IMR-90 (cell line): ENCODE results near the gene TBC1D12. TPM values are rescaled to one million over a fixed set of nuclear protein-coding genes. Genes with fewer than 3 reads are reported as not detected.

Experiments used
- ATAC-seq: fragments of 200-7000 bp; cut with Tn5 transposase; 2 replicates; pipeline ENCODE4 v1.9.1; 2020; ENCODE audit warnings: low read depth, mild to moderate bottlenecking, moderate library complexity
- BruUV-seq: library from RNA; stranded (reverse); fragments of 400-500 nt; replicated peaks from 2 replicates; lab custom pipeline; 2021; lab: Mats Ljungman, UMichigan
- CTCF ChIA-PET: fragments of 300-600 bp; formaldehyde crosslinking; extraction: SDS; loops from one replicate; lab custom pipeline; 2021; ENCODE audit warnings: antibody characterized with exemption; lab: Yijun Ruan, JAX
- POLR2A ChIA-PET: fragments of 300-600 bp; sonication (Branson Sonifier 250); formaldehyde crosslinking; loops from one replicate; lab custom pipeline; 2022; ENCODE audit warnings: antibody characterized with exemption; ENCODE audit not compliant: unreplicated experiment; lab: Charles Lee
- DNase-seq: peaks from one replicate; pipeline ENCODE4 v3.0.0; 2013
- H2AFZ ChIP-seq: replicated peaks from 2 replicates; pipeline ENCODE3; 2013; ENCODE audit warnings: low read length, mild to moderate bottlenecking; ENCODE audit not compliant: poor library complexity
- H2AK5ac ChIP-seq: 2 replicates; pipeline ENCODE4 v1.6.1; 2013; ENCODE audit warnings: low read depth, low read length, inconsistent platforms
- H2AK9ac ChIP-seq: replicated peaks from 2 replicates; pipeline ENCODE3; 2013; ENCODE audit warnings: mild to moderate bottlenecking, low read depth, low read length, moderate library complexity; ENCODE audit not compliant: poor library complexity
- H2BK120ac ChIP-seq: 2 replicates; pipeline ENCODE4 v1.6.1; 2013; ENCODE audit warnings: low read depth, low read length, inconsistent platforms
- H2BK15ac ChIP-seq: 3 replicates; pipeline ENCODE4 v1.6.1; 2013; ENCODE audit warnings: low read depth, low read length, inconsistent platforms
- H2BK20ac ChIP-seq: 2 replicates; pipeline ENCODE4 v1.6.1; 2013; ENCODE audit warnings: low read depth, mild to moderate bottlenecking, inconsistent platforms, low read length, moderate library complexity
- H2BK5ac ChIP-seq: 2 replicates; pipeline ENCODE4 v1.6.1; 2013; ENCODE audit warnings: mild to moderate bottlenecking, low read depth, low read length, inconsistent platforms; ENCODE audit not compliant: poor library complexity, severe bottlenecking
- H3K14ac ChIP-seq: replicated peaks from 2 replicates; pipeline ENCODE4 v1.6.1; 2013; ENCODE audit warnings: low read depth, low read length, inconsistent platforms
- H3K18ac ChIP-seq: 2 replicates; pipeline ENCODE4 v1.6.1; 2013; ENCODE audit warnings: low read depth, low read length, control low read depth
- H3K23ac ChIP-seq: 2 replicates; pipeline ENCODE4 v1.6.1; 2013; ENCODE audit warnings: low read depth, low read length, inconsistent platforms
- H3K27ac ChIP-seq: 2 replicates; pipeline ENCODE4 v1.5.1; 2013; ENCODE audit warnings: mild to moderate bottlenecking, control low read depth, low read length; ENCODE audit not compliant: insufficient read depth
- H3K27me3 ChIP-seq: 2 replicates; pipeline ENCODE4 v1.6.1; 2013; ENCODE audit warnings: low read length; ENCODE audit not compliant: control insufficient read depth, insufficient read depth
- H3K36me3 ChIP-seq: 2 replicates; pipeline ENCODE4 v1.6.1; 2013; ENCODE audit warnings: low read length, mixed read lengths; ENCODE audit not compliant: control insufficient read depth, insufficient read depth
- H3K4ac ChIP-seq: 2 replicates; pipeline ENCODE4 v1.6.1; 2013; ENCODE audit warnings: low read depth, low read length, inconsistent platforms
- H3K4me1 ChIP-seq: 2 replicates; pipeline ENCODE4 v1.6.1; 2013; ENCODE audit warnings: low read length, mixed read lengths; ENCODE audit not compliant: control insufficient read depth, insufficient read depth
- H3K4me2 ChIP-seq: 2 replicates; pipeline ENCODE4 v1.6.1; 2013; ENCODE audit warnings: low read depth, mild to moderate bottlenecking, control low read depth, low read length, moderate library complexity
- H3K4me3 ChIP-seq: 2 replicates; pipeline ENCODE4 v1.5.1; 2013; ENCODE audit warnings: low read depth, mild to moderate bottlenecking, control low read depth, low read length, moderate library complexity; ENCODE audit not compliant: insufficient read depth
- H3K56ac ChIP-seq: 2 replicates; pipeline ENCODE4 v1.6.1; 2013; ENCODE audit warnings: low read length, inconsistent platforms; ENCODE audit not compliant: insufficient read depth; ENCODE audit errors: extremely low read depth
- H3K79me1 ChIP-seq, 2 experiments: 2 replicates each; pipeline ENCODE4 v1.6.1; 2013; ENCODE audit warnings: low read length in 2 of 2, inconsistent platforms in 1 of 2, low read depth in 1 of 2
- H3K9ac ChIP-seq: 2 replicates; pipeline ENCODE4 v1.6.1; 2013; ENCODE audit warnings: low read depth, low read length, control low read depth
- H3K9me1 ChIP-seq: 2 replicates; pipeline ENCODE4 v1.6.1; 2013; ENCODE audit warnings: low read length, inconsistent platforms; ENCODE audit not compliant: insufficient read depth
- H3K9me3 ChIP-seq: 2 replicates; pipeline ENCODE4 v1.6.1; 2013; ENCODE audit warnings: low read length; ENCODE audit not compliant: control insufficient read depth, insufficient read depth
- H4K20me1 ChIP-seq: 2 replicates; pipeline ENCODE4 v1.6.1; 2013; ENCODE audit warnings: low read length, inconsistent platforms; ENCODE audit not compliant: insufficient read depth
- H4K5ac ChIP-seq: 2 replicates; pipeline ENCODE4 v1.6.1; 2013; ENCODE audit warnings: mild to moderate bottlenecking, low read depth, low read length, control low read depth
- H4K8ac ChIP-seq, 2 experiments: 2 replicates each; pipeline ENCODE4 v1.6.1; 2013; ENCODE audit warnings: low read depth in 2 of 2, low read length in 2 of 2, control low read depth in 1 of 2, inconsistent platforms in 1 of 2
- H4K91ac ChIP-seq: 2 replicates; pipeline ENCODE4 v1.6.1; 2013; ENCODE audit warnings: low read depth, low read length, inconsistent platforms; ENCODE audit not compliant: insufficient read depth
- CHD1 ChIP-seq: IDR thresholded peaks from 2 replicates; pipeline ENCODE4 v1.6.1; 2012; ENCODE audit warnings: low read depth, low read length, improper control_type of control experiment
- ELK1 ChIP-seq: fragments of 150-350 bp; IDR thresholded peaks from 2 replicates; pipeline ENCODE4 v1.6.1; 2016; ENCODE audit warnings: low read depth, mild to moderate bottlenecking, low read length, moderate library complexity, borderline replicate concordance
- FOS ChIP-seq: fragments of 150-350 bp; IDR thresholded peaks from 2 replicates; pipeline ENCODE4 v1.6.1; 2016; ENCODE audit warnings: low read depth, low read length
- MAFK ChIP-seq: IDR thresholded peaks from 2 replicates; pipeline ENCODE4 v1.6.1; 2012; ENCODE audit warnings: low read depth, low read length, improper control_type of control experiment
- MAZ ChIP-seq: IDR thresholded peaks from 2 replicates; pipeline ENCODE4 v1.6.1; 2012; ENCODE audit warnings: low read depth, mild to moderate bottlenecking, low read length, improper control_type of control experiment, moderate library complexity, borderline replicate concordance
- NFE2L2 ChIP-seq: fragments of 150-350 bp; IDR thresholded peaks from 2 replicates; pipeline ENCODE4 v1.6.1; 2016; ENCODE audit warnings: low read depth, mild to moderate bottlenecking, low read length
- RAD21 ChIP-seq: IDR thresholded peaks from 2 replicates; pipeline ENCODE4 v1.6.1; 2012; ENCODE audit warnings: low read length, improper control_type of control experiment
- RCOR1 ChIP-seq: IDR thresholded peaks from 2 replicates; pipeline ENCODE4 v1.6.1; 2012; ENCODE audit warnings: mild to moderate bottlenecking, low read length, improper control_type of control experiment; ENCODE audit not compliant: insufficient replicate concordance
- USF2 ChIP-seq: fragments of 150-350 bp; IDR thresholded peaks from 2 replicates; pipeline ENCODE4 v1.6.1; 2017; ENCODE audit warnings: mild to moderate bottlenecking, antibody characterized with exemption, low read length, low read depth
- WGBS, 2 experiments: methylation state at CpG; one replicate each; pipeline versions ENCODE4 v1.1.5 to v1.1.7; 2013; ENCODE audit warnings: missing lambda C conversion rate in 2 of 2; ENCODE audit not compliant: insufficient read length in 1 of 2; ENCODE audit errors: extremely low coverage in 2 of 2; 5-methylcytosine and 5-hydroxymethylcytosine counted together
- dilution Hi-C: fragments of 300-500 bp; cut with HindIII; formaldehyde crosslinking; loops from one replicate; pipeline ENCODE4 v1.14.3; 2018; ENCODE audit warnings: low sequenced_read_pairs; ENCODE audit not compliant: unreplicated experiment
- in situ Hi-C: fragments of 300-500 bp; cut with MboI; formaldehyde crosslinking; loops from 3 replicates; pipeline ENCODE4 v1.14.3; 2019; ENCODE audit warnings: low sequenced_read_pairs, inconsistent platforms, mixed read lengths
- intact Hi-C: fragments of 100-400 bp; cut with micrococcal nuclease; formaldehyde crosslinking; loops from 2 replicates; pipeline ENCODE4 v1.10.0; 2022
- polyA plus RNA-seq, 3 experiments: library from polyadenylated mRNA; depleted of rRNA; stranded (reverse); fragments of >200 nt; gene quantifications; 2 replicates each; pipeline ENCODE4 v1.2.3, GENCODE V29; 2012; ENCODE audit warnings: low replicate concordance in 1 of 3
- total RNA-seq: library from RNA; depleted of rRNA; stranded (reverse); fragments of >200 nt; gene quantifications from 2 replicates; pipeline ENCODE4 v1.2.3, GENCODE V29; 2012
- TF ChIP-seq, protein P1 (sequence below): conservative IDR thresholded peaks from 2 replicates; pipeline ENCODE4 v1.5.1; 2012; ENCODE audit warnings: mild to moderate bottlenecking, low read depth, low read length, improper control_type of control experiment

The TBC1D12 gene
- total and polyA plus RNA-seq, 2 of the 4 experiments (the other 2 are of a cell fraction), result 1.9 to 5.4 TPM

DNA sequence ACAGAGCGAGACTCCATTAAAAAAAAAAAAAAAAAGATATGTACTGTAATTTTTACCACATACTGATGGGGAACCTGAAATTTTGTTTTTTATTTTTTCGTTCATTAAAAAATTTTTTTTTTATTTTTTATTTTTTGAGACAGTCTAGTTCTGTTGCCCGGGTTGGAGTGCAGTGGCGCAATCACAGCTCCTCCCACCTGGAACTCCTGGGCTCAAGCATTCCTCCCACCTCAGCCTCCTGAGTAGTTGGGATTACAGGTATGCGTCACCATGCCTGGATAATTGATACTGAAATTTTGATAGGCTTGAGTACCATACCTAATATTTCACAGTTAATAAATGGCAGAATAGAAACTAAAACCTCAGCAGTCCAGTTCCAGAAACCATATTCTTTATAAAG is 122.4 kb downstream of the TBC1D12 start:
- no CpG with 5 or more reads among the region's 5 CpGs for WGBS, 2 experiments
- Histone ChIP-seq H3K36me3 (peaks cover 4% of the 10 kb centered on the region), H3K9me3 (no peaks in the 10 kb centered on the region), H3K4me3 (no peak overlapping the region), H3K9ac (no peak overlapping the region), H2AK9ac (no peak overlapping the region), H2AFZ (no peak overlapping the region), H3K4ac (no peak overlapping the region), H2BK20ac (no peak overlapping the region), H3K27ac (no peak overlapping the region), H4K8ac (no peak overlapping the region), H3K18ac (no peak overlapping the region), H4K20me1 (no peaks in the 10 kb centered on the region), H3K27me3 (no peaks in the 10 kb centered on the region), H2AK5ac (no peak overlapping the region), H4K91ac (no peak overlapping the region), H3K14ac (no peak overlapping the region), H2BK15ac (no peak overlapping the region), H3K56ac (no peak overlapping the region), H3K23ac (no peak overlapping the region), H4K5ac (no peak overlapping the region), H3K4me1 (no peaks in the 10 kb centered on the region), H3K79me1 (no peaks in the 10 kb centered on the region), H2BK5ac (no peak overlapping the region), H3K4me2 (no peak overlapping the region), H3K9me1 (no peaks in the 10 kb centered on the region), H2BK120ac (no peak overlapping the region)
- dilution Hi-C loops (no loop called here), in situ Hi-C loops (no loop called here), intact Hi-C loops (no loop called here)
- no peak for DNase-seq
- ATAC-seq, result no peak
- ChIA-PET POLR2A (no interaction called here), CTCF (no interaction called here)
- TF ChIP-seq CHD1 (no peak), RAD21 (no peak), USF2 (no peak), RCOR1 (no peak), MAZ (no peak), FOS (no peak), NFE2L2 (no peak), ELK1 (no peak), MAFK (no peak)
- TF ChIP-seq, protein P1, sequence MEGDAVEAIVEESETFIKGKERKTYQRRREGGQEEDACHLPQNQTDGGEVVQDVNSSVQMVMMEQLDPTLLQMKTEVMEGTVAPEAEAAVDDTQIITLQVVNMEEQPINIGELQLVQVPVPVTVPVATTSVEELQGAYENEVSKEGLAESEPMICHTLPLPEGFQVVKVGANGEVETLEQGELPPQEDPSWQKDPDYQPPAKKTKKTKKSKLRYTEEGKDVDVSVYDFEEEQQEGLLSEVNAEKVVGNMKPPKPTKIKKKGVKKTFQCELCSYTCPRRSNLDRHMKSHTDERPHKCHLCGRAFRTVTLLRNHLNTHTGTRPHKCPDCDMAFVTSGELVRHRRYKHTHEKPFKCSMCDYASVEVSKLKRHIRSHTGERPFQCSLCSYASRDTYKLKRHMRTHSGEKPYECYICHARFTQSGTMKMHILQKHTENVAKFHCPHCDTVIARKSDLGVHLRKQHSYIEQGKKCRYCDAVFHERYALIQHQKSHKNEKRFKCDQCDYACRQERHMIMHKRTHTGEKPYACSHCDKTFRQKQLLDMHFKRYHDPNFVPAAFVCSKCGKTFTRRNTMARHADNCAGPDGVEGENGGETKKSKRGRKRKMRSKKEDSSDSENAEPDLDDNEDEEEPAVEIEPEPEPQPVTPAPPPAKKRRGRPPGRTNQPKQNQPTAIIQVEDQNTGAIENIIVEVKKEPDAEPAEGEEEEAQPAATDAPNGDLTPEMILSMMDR, result no peak
- BruUV-seq, result no TSS peak
